M059J (cell line): ENCODE measurements around the gene ACSS2. TPM values are rescaled to one million over a fixed set of nuclear protein-coding genes. Genes with fewer than 3 reads are reported as not detected.

ENCODE experiments used
- DNase-seq: peaks from one replicate; pipeline ENCODE4 v3.0.0-alpha.2; 2012; ENCODE audit warnings: low read depth
- total RNA-seq: library from RNA; depleted of rRNA; stranded (reverse); fragments of >200 nt; shearing (Covaris generic); gene quantifications from 2 replicates; pipeline ENCODE4 v1.2.3, GENCODE V29; 2014; rRNA removed

Gene ACSS2
- total RNA-seq = 26.0 and 34.2 TPM in 2 replicates

- no peak for DNase-seq
Measured at GRCh38 chr20:34876406-34877282, at the start of gene ACSS2. ACSS2 (plus strand) TSS chr20:34876612; CDS start chr20:34876646, 34 bp downstream.

GRCh38 chr20:34829191-34829590 lies 47.2 kb upstream of the ACSS2 start:
- DNase-seq = no peak

GRCh38 chr20:34831936-34832335 lies 44.5 kb upstream of the ACSS2 start:
- no peak for DNase-seq

GRCh38 chr20:34834459-34834893 lies 41.9 kb upstream of the ACSS2 start:
- DNase-seq = peak; percentile 60

- DNase-seq = no peak
Measured at GRCh38 chr20:34842143-34842542, 34.3 kb upstream of the ACSS2 start.

- DNase-seq = no peak
Measured at GRCh38 chr20:34843421-34843820, 33.0 kb upstream of the ACSS2 start.

GRCh38 chr20:34848597-34848996 lies 27.8 kb upstream of the ACSS2 start:
- no peak for DNase-seq

- DNase-seq = no peak
Measured at GRCh38 chr20:34849778-34850177, 26.6 kb upstream of the ACSS2 start.

GRCh38 chr20:34850969-34851368 lies 25.4 kb upstream of the ACSS2 start:
- peak; percentile 26 for DNase-seq

GRCh38 chr20:34852298-34852697 lies 24.1 kb upstream of the ACSS2 start:
- DNase-seq = no peak

- no peak for DNase-seq
Measured at GRCh38 chr20:34859367-34859766, 17.0 kb upstream of the ACSS2 start.

GRCh38 chr20:34859826-34860545 lies 16.4 kb upstream of the ACSS2 start:
- no peak for DNase-seq

- no peak for DNase-seq
Measured at GRCh38 chr20:34861386-34862084, 14.9 kb upstream of the ACSS2 start.

GRCh38 chr20:34862724-34863123 lies 13.7 kb upstream of the ACSS2 start:
- no peak for DNase-seq

GRCh38 chr20:34863421-34863965 lies 12.9 kb upstream of the ACSS2 start:
- no peak for DNase-seq

- DNase-seq = no peak
Measured at GRCh38 chr20:34864216-34864615, 12.2 kb upstream of the ACSS2 start.

GRCh38 chr20:34871320-34871926 lies 5.0 kb upstream of the ACSS2 start:
- DNase-seq = no peak

GRCh38 chr20:34871966-34872621 lies 4.3 kb upstream of the ACSS2 start:
- DNase-seq = no peak

- peak; percentile 78 for DNase-seq
Measured at GRCh38 chr20:34872622-34873224, 3.7 kb upstream of the ACSS2 start, which contains the start of gene GGT7. GGT7 (minus strand) TSS chr20:34872856; CDS start chr20:34872815, 41 bp downstream.

GRCh38 chr20:34873583-34874093 lies 2.8 kb upstream of the ACSS2 start:
- DNase-seq = no peak
